Raji (cell line): Measurements from ENCODE around the gene CYP27B1.

Experiments used
- POLR2A ChIP-seq: IDR thresholded peaks from 2 replicates; pipeline ENCODE4 v1.6.1; 2011; ENCODE audit warnings: low read depth, low read length, control low read depth; ENCODE audit not compliant: insufficient read depth

The CYP27B1 gene

GRCh38 chr12:57775563-57776246 lies 8.8 kb upstream of the CYP27B1 start:
- no peak for TF ChIP-seq POLR2A

- no peak for TF ChIP-seq POLR2A
Observed at GRCh38 chr12:57775044-57775443, 8.2 kb upstream of the CYP27B1 start.

- TF ChIP-seq POLR2A = no peak
Observed at GRCh38 chr12:57772429-57773322, 5.8 kb upstream of the CYP27B1 start, which contains the start of gene EEF1AKMT3. Gene EEF1AKMT3 (plus strand): TSS chr12:57772614. CDS start chr12:57772725, 111 bp downstream.

- peak; percentile 89 for TF ChIP-seq POLR2A
Observed at GRCh38 chr12:57771873-57772428, 5.1 kb upstream of the CYP27B1 start, which contains the start of gene METTL1. Gene METTL1 (minus strand): TSS chr12:57772105. CDS start chr12:57772083, 22 bp downstream.

- TF ChIP-seq POLR2A = no peak
Observed at GRCh38 chr12:57771236-57771872, 4.5 kb upstream of the CYP27B1 start.

- TF ChIP-seq POLR2A = no peak
Observed at GRCh38 chr12:57770734-57771133, 3.9 kb upstream of the CYP27B1 start.

- TF ChIP-seq POLR2A = no peak
Observed at GRCh38 chr12:57769594-57769993, 2.7 kb upstream of the CYP27B1 start.

- TF ChIP-seq POLR2A = no peak
Observed at GRCh38 chr12:57767876-57768275, 998 bp upstream of the CYP27B1 start.

- no peak for TF ChIP-seq POLR2A
Observed at GRCh38 chr12:57767305-57767698, 424 bp upstream of the CYP27B1 start.

- no peak for TF ChIP-seq POLR2A
Observed at GRCh38 chr12:57765698-57766463, 997 bp downstream of the CYP27B1 start.

- no peak for TF ChIP-seq POLR2A
Observed at GRCh38 chr12:57765003-57765697, 1.7 kb downstream of the CYP27B1 start.

GRCh38 chr12:57764662-57765002 lies 2.2 kb downstream of the CYP27B1 start:
- TF ChIP-seq POLR2A = no peak

- TF ChIP-seq POLR2A = no peak
Observed at GRCh38 chr12:57763881-57764661, 2.8 kb downstream of the CYP27B1 start.
